T-cell (primary cell): ENCODE data around the gene PRSS12. TPM values are rescaled to one million over a fixed set of nuclear protein-coding genes. Genes with fewer than 3 reads are reported as not detected.

Experiments
- ATAC-seq, 4 experiments: fragments of 200-7000 bp in 3 of 4; fragments of 150-1000 bp in 1 of 4; cut with Tn5 transposase; replicated peaks in 1 of 4; 1 replicate in 3 of 4; 2 replicates in 1 of 4; pipeline ENCODE4 v1.10.0; 2021; ENCODE audit warnings: moderate library complexity in 3 of 4, mild to moderate bottlenecking in 2 of 4, moderate number of reproducible peaks in 1 of 4
- CTCF ChIA-PET, 2 donors: fragments of 300-600 bp; sonication (Branson Sonifier 250); formaldehyde crosslinking; loops; one replicate each; lab custom pipeline; 2022; ENCODE audit warnings: antibody characterized with exemption in 2 of 2; lab: Charles Lee
- POLR2A ChIA-PET, 2 donors: fragments of 300-600 bp; sonication (Branson Sonifier 250); formaldehyde crosslinking; loops; one replicate each; lab custom pipeline; 2022; ENCODE audit warnings: antibody characterized with exemption in 2 of 2; lab: Charles Lee
- DNase-seq, 35 experiments: peaks; one replicate each; pipeline versions ENCODE4 v3.0.0 to v3.0.0-alpha.2; 2013 to 2023
- H3K27ac ChIP-seq: one replicate; pipeline ENCODE4 v1.5.1; 2013; ENCODE audit warnings: low read length
- H3K27me3 ChIP-seq, 2 experiments: replicated peaks in 1 of 2; 1 replicate in 1 of 2; 2 replicates in 1 of 2; pipeline versions ENCODE4 v1.6.1 to v1.7.0; 2013; ENCODE audit warnings: low read length in 1 of 2, mixed read lengths in 1 of 2; ENCODE audit not compliant: control insufficient read depth in 2 of 2, insufficient read depth in 2 of 2; ENCODE audit errors: extremely low read depth in 1 of 2
- H3K36me3 ChIP-seq, 2 donors: 1 replicate in 1 of 2; 2 replicates in 1 of 2; pipeline versions ENCODE4 v1.6.1 to v1.7.0; 2013; ENCODE audit warnings: low read length in 1 of 2; ENCODE audit not compliant: control insufficient read depth in 2 of 2, insufficient read depth in 1 of 2; ENCODE audit errors: extremely low read depth in 1 of 2
- H3K4me1 ChIP-seq, 2 experiments: 1 replicate in 1 of 2; 2 replicates in 1 of 2; pipeline versions ENCODE4 v1.6.1 to v1.7.0; 2013; ENCODE audit warnings: low read length in 2 of 2, mixed read lengths in 1 of 2; ENCODE audit not compliant: insufficient read depth in 2 of 2, control insufficient read depth in 1 of 2; ENCODE audit errors: extremely low read depth in 1 of 2
- H3K4me3 ChIP-seq, 2 donors: 1 replicate in 1 of 2; 2 replicates in 1 of 2; pipeline versions ENCODE4 v1.5.1 to v1.7.0; 2013; ENCODE audit warnings: mild to moderate bottlenecking in 2 of 2, low read length in 1 of 2, moderate library complexity in 1 of 2; ENCODE audit not compliant: control insufficient read depth in 1 of 2; ENCODE audit errors: extremely low read depth in 1 of 2
- H3K9me3 ChIP-seq: 2 replicates; pipeline ENCODE4 v1.7.0; 2013
- H3K27ac Mint-ChIP-seq, 2 donors: one replicate each; pipeline ENCODE4 v1.8.0; 2020 to 2021; ENCODE audit warnings: mild to moderate bottlenecking in 2 of 2, mixed read lengths in 2 of 2
- H3K27me3 Mint-ChIP-seq, 2 donors: one replicate each; pipeline ENCODE4 v1.8.0; 2021 to 2022; ENCODE audit warnings: mixed read lengths in 2 of 2
- H3K36me3 Mint-ChIP-seq: one replicate; pipeline ENCODE4 v1.8.0; 2021; ENCODE audit warnings: mixed read lengths
- H3K4me1 Mint-ChIP-seq, 3 donors: one replicate each; pipeline ENCODE4 v1.8.0; 2020 to 2022; ENCODE audit warnings: mixed read lengths in 3 of 3, mild to moderate bottlenecking in 1 of 3
- H3K4me3 Mint-ChIP-seq, 3 donors: one replicate each; pipeline ENCODE4 v1.8.0; 2020 to 2022; ENCODE audit warnings: mild to moderate bottlenecking in 3 of 3, mixed read lengths in 3 of 3, moderate library complexity in 3 of 3
- H3K9me3 Mint-ChIP-seq, 3 donors: one replicate each; pipeline ENCODE4 v1.8.0; 2020 to 2022; ENCODE audit warnings: mixed read lengths in 3 of 3
- WGBS: methylation state at CpG from one replicate; pipeline ENCODE4 v1.1.5; 2013; ENCODE audit warnings: missing lambda C conversion rate; ENCODE audit not compliant: insufficient coverage; 5-methylcytosine and 5-hydroxymethylcytosine counted together
- total RNA-seq, 35 experiments: library from RNA in 6 of 35; stranded (reverse) in 6 of 35; fragments of 120-200 nt in 1 of 35; gene quantifications; one replicate each; pipeline versions ENCODE4 v1.2.1 to v1.2.4 and lab custom pipeline; 2013 to 2026

PRSS12 gene
- total RNA-seq, 5 donors from 2014 or later (not counting 1 experiment from before 2014, with no cell fraction given): 0.03 to 0.25 (median 0.18) TPM; not detected in 2

DNA sequence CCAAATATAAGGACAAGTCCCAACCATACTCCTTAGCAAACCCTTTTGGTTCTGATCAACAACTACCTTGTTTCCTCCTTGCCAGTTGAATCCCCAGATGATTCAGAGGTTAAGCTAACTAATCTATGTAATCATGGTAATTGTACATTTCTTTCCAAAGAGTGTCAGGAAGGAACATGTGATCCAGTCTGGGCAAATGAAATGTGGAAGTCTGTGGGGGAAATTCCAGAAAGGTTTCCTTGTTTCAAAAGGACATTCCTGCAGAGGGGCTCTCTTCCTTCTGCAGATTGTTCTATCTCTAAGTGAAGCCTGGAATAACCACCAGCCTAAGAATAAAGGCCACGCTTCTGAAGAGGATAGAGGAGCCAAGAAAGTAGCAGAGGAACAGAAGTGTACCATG lies 7.0 kb downstream of the PRSS12 start:
- Histone ChIP-seq H3K9me3 (no peaks in the 10 kb centered on the region), H3K36me3 (no peaks in the 10 kb centered on the region), H3K27ac (no peak overlapping the region), H3K27me3 (peaks cover 0 to 18% of the 10 kb centered on the region in 2 experiments), H3K4me3 (no peak overlapping the region), H3K4me1 (no peaks in the 10 kb centered on the region)
- no peak for ATAC-seq
- Mint-ChIP-seq H3K27me3 (peaks cover 38 to 42% of the 10 kb centered on the region in 2 donors), H3K4me1 (no peaks in the 10 kb centered on the region), H3K4me3 (no peak overlapping the region), H3K9me3 (no peaks in the 10 kb centered on the region), H3K27ac (no peak overlapping the region), H3K36me3 (no peaks in the 10 kb centered on the region)
- CTCF ChIA-PET: no interaction called here
- no CpG with 5 or more reads among the region's 1 CpG for WGBS
- POLR2A ChIA-PET: no interaction called here
- no peak for DNase-seq

- Mint-ChIP-seq H3K4me1 (no peaks in the 10 kb centered on the region), H3K27me3 (peaks cover 35 to 38% of the 10 kb centered on the region in 2 donors), H3K9me3 (no peaks in the 10 kb centered on the region), H3K36me3 (no peaks in the 10 kb centered on the region), H3K4me3 (no peak overlapping the region), H3K27ac (no peak overlapping the region)
- no peak for DNase-seq
- Histone ChIP-seq H3K9me3 (no peaks in the 10 kb centered on the region), H3K27me3 (peaks cover 0 to 17% of the 10 kb centered on the region in 2 experiments), H3K36me3 (no peaks in the 10 kb centered on the region), H3K4me3 (no peak overlapping the region), H3K4me1 (no peaks in the 10 kb centered on the region), H3K27ac (no peak overlapping the region)
- ATAC-seq: no peak
- CTCF ChIA-PET: no interaction called here
- POLR2A ChIA-PET: no interaction called here
Measured at GRCh38 chr4:118344801-118345200, 8.0 kb downstream of the PRSS12 start.

DNA sequence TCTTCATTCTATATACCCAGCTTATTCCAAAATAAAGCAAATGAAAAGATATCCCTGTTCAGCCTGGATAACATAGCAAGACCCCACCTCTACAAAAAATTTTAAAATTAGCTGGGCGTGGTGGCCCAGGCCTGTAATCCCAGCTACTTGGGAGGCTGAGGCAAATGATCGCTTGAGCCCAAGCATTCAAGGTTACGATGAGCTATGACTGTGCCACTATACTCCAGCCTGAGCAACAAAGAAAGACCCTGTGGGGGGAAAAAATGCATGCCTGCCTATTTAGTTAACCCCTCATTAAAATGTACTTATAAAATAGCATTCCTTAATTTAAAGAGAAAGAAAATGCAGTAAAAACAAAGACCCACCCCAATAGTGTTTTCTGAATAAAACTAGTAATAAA lies 9.3 kb downstream of the PRSS12 start:
- no peaks in the 10 kb centered on the region for H3K9me3 ChIP-seq
- DNase-seq (no peak), ATAC-seq (no peak)
- CTCF ChIA-PET: interaction anchor here in 1 of 2 donors (1.0 kb wide), 1 partner anchor 28 kb away, joined by 3 read pairs; no protein-coding TSS in a partner anchor
- Mint-ChIP-seq H3K9me3 (no peaks in the 10 kb centered on the region), H3K4me3 (no peak overlapping the region), H3K27me3 (peaks cover 25 to 29% of the 10 kb centered on the region in 2 donors), H3K36me3 (no peaks in the 10 kb centered on the region), H3K4me1 (no peaks in the 10 kb centered on the region), H3K27ac (no peak overlapping the region)
- POLR2A ChIA-PET: no interaction called here
- H3K4me1 ChIP-seq: no peaks in the 10 kb centered on the region
- H3K36me3 ChIP-seq: no peaks in the 10 kb centered on the region
- H3K4me3 ChIP-seq: no peak overlapping the region
- WGBS: no CpG with 5 or more reads among the region's 3 CpGs
- H3K27ac ChIP-seq: no peak overlapping the region
- H3K27me3 ChIP-seq: peaks cover 0 to 7% of the 10 kb centered on the region in 2 experiments

GRCh38 chr4:118340109-118340508 lies 12.7 kb downstream of the PRSS12 start:
- ATAC-seq (no peak), DNase-seq (no peak)
- H3K27me3 ChIP-seq: no peaks in the 10 kb centered on the region
- no peaks in the 10 kb centered on the region for H3K9me3 Mint-ChIP-seq
- no peak overlapping the region for H3K4me3 ChIP-seq
- H3K4me1 Mint-ChIP-seq: no peaks in the 10 kb centered on the region
- ChIA-PET POLR2A (no interaction called here), CTCF (no interaction called here)
- H3K36me3 ChIP-seq: no peaks in the 10 kb centered on the region
- H3K27me3 Mint-ChIP-seq: peaks cover 6 to 11% of the 10 kb centered on the region in 2 donors
- no peaks in the 10 kb centered on the region for H3K36me3 Mint-ChIP-seq
- H3K9me3 ChIP-seq: no peaks in the 10 kb centered on the region
- no peak overlapping the region for H3K27ac Mint-ChIP-seq
- H3K4me1 ChIP-seq: no peaks in the 10 kb centered on the region
- 100% methylated on average over 1 of the region's 2 CpGs for WGBS
- no peak overlapping the region for H3K4me3 Mint-ChIP-seq
- H3K27ac ChIP-seq: no peak overlapping the region

DNA sequence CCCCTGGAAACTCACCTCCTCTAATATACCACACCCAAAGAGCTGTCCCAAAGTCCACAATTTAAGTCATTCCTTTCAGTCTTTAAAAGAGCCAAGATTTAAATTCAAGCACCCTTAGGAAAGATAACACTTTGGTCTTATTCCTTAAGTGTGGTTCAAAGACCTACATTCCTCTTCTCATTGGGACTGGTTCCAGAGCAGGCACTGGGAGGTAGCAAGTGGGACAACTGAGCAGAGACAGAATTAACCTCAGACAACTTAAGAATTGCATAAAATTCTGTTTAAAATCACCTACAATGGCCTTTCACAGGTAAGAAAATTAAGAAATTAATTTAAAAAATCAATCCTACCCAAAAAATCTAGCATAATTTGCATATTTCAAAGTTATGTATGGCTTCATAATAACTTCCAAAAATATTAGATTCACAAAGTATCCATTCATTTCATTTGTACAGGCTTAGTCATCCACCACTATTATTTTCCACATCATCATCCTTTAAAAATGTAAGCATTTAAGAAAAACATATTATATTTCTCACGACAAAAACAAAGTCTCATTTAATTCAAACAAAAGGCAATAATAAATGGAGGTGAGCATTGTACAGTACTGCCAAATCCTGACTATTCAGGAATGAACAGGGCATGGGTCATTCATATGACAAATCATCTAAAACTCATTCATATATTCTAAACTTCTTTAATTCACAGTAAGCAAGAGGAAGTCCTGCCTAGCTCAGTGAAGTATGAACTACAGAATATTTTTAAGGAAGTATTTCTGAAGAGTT lies 13.6 kb downstream of the PRSS12 start:
- Mint-ChIP-seq H3K27ac (no peak overlapping the region), H3K4me3 (no peak overlapping the region), H3K36me3 (no peaks in the 10 kb centered on the region), H3K27me3 (peaks cover 3 to 11% of the 10 kb centered on the region in 2 donors), H3K4me1 (no peaks in the 10 kb centered on the region), H3K9me3 (no peaks in the 10 kb centered on the region)
- H3K27me3 ChIP-seq: no peaks in the 10 kb centered on the region
- H3K27ac ChIP-seq: no peak overlapping the region
- H3K4me1 ChIP-seq: no peaks in the 10 kb centered on the region
- ChIA-PET CTCF (no interaction called here), POLR2A (no interaction called here)
- DNase-seq (no peak), ATAC-seq (no peak)
- no peak overlapping the region for H3K4me3 ChIP-seq
- no CpG with 5 or more reads among the region's 1 CpG for WGBS
- no peaks in the 10 kb centered on the region for H3K36me3 ChIP-seq
- no peaks in the 10 kb centered on the region for H3K9me3 ChIP-seq

GRCh38 chr4:118338518-118338917 lies 14.3 kb downstream of the PRSS12 start:
- no peaks in the 10 kb centered on the region for H3K9me3 Mint-ChIP-seq
- CTCF ChIA-PET: no interaction called here

More at GRCh38 chr4:118338518-118338917, 14.3 kb downstream of the PRSS12 start:
- no peaks in the 10 kb centered on the region for H3K36me3 Mint-ChIP-seq
- peaks cover 3 to 11% of the 10 kb centered on the region in 2 donors for H3K27me3 Mint-ChIP-seq
- Histone ChIP-seq H3K4me1 (no peaks in the 10 kb centered on the region), H3K27ac (no peak overlapping the region), H3K9me3 (no peaks in the 10 kb centered on the region), H3K4me3 (no peak overlapping the region), H3K36me3 (no peaks in the 10 kb centered on the region), H3K27me3 (no peaks in the 10 kb centered on the region)
- H3K27ac Mint-ChIP-seq: no peak overlapping the region
- DNase-seq (no peak), ATAC-seq (no peak)
- no peaks in the 10 kb centered on the region for H3K4me1 Mint-ChIP-seq
- no peak overlapping the region for H3K4me3 Mint-ChIP-seq
- WGBS: no CpG with 5 or more reads among the region's 1 CpG
- POLR2A ChIA-PET: interaction anchor here in 1 of 2 donors (0.5 kb wide), 1 partner anchor 1138 kb away, joined by 3 read pairs; no protein-coding TSS in a partner anchor
